ENCODE results near the gene PTPRQ.
"Not testable (repeated sequence)": the region's sequence is repeated elsewhere in the genome, so short reads cannot be mapped to it uniquely, and the experiment has no call there.

The PTPRQ gene

GRCh38 chr12:80634903-80635302 lies 190.9 kb downstream of the PTPRQ start:
- in situ Hi-C loops (cut with MboI; ENCODE audit: low sequenced_read_pairs), result no loop called here

- in situ Hi-C loops (cut with MboI; ENCODE audit: low sequenced_read_pairs), result no loop called here
These were observed 192.8 kb downstream of the PTPRQ start for GRCh38 chr12:80636832-80637231.

- in situ Hi-C loops (cut with MboI; ENCODE audit: low sequenced_read_pairs), result no loop called here
These were observed 197.9 kb downstream of the PTPRQ start for GRCh38 chr12:80641936-80642335.

- in situ Hi-C loops (cut with MboI; ENCODE audit: low sequenced_read_pairs), result no loop called here
These were observed 199.9 kb downstream of the PTPRQ start for GRCh38 chr12:80643961-80644360.

- in situ Hi-C loops (cut with MboI; ENCODE audit: low sequenced_read_pairs), result no loop called here
These were observed 204.8 kb downstream of the PTPRQ start for GRCh38 chr12:80648881-80649280.

- in situ Hi-C loops (cut with MboI; ENCODE audit: low sequenced_read_pairs), result no loop called here
These were observed 211.7 kb downstream of the PTPRQ start for GRCh38 chr12:80655751-80656150.

GRCh38 chr12:80659512-80660063 lies 215.6 kb downstream of the PTPRQ start:
- in situ Hi-C loops (cut with MboI; ENCODE audit: low sequenced_read_pairs), result no loop called here

GRCh38 chr12:80662586-80662985 lies 218.6 kb downstream of the PTPRQ start:
- in situ Hi-C loops (cut with MboI; ENCODE audit: low sequenced_read_pairs), result no loop called here

- in situ Hi-C loops (cut with MboI; ENCODE audit: low sequenced_read_pairs), result no loop called here
These were observed 226.2 kb downstream of the PTPRQ start for GRCh38 chr12:80670214-80670613.

- in situ Hi-C loops (cut with MboI; ENCODE audit: low sequenced_read_pairs), result not testable (repeated sequence)
These were observed 232.1 kb downstream of the PTPRQ start for GRCh38 chr12:80676042-80676636.

- in situ Hi-C loops (cut with MboI; ENCODE audit: low sequenced_read_pairs), result no loop called here
These were observed 232.8 kb downstream of the PTPRQ start for GRCh38 chr12:80676856-80677255.

GRCh38 chr12:80677994-80678393 lies 234.0 kb downstream of the PTPRQ start:
- in situ Hi-C loops (cut with MboI; ENCODE audit: low sequenced_read_pairs), result no loop called here

- in situ Hi-C loops (cut with MboI; ENCODE audit: low sequenced_read_pairs), result no loop called here
These were observed 235.5 kb downstream of the PTPRQ start for GRCh38 chr12:80679346-80680131.

- in situ Hi-C loops (cut with MboI; ENCODE audit: low sequenced_read_pairs), result no loop called here
These were observed 237.3 kb downstream of the PTPRQ start for GRCh38 chr12:80681287-80681686.

- in situ Hi-C loops (cut with MboI; ENCODE audit: low sequenced_read_pairs), result no loop called here
These were observed 237.8 kb downstream of the PTPRQ start for GRCh38 chr12:80681786-80682185.

GRCh38 chr12:80684077-80684495 lies 240.1 kb downstream of the PTPRQ start:
- in situ Hi-C loops (cut with MboI; ENCODE audit: low sequenced_read_pairs), result no loop called here

- in situ Hi-C loops (cut with MboI; ENCODE audit: low sequenced_read_pairs), result no loop called here
These were observed 246.1 kb downstream of the PTPRQ start for GRCh38 chr12:80690090-80690489.

- in situ Hi-C loops (cut with MboI; ENCODE audit: low sequenced_read_pairs), result no loop called here
These were observed 246.5 kb downstream of the PTPRQ start for GRCh38 chr12:80690513-80690912.

- in situ Hi-C loops (cut with MboI; ENCODE audit: low sequenced_read_pairs), result no loop called here
These were observed 248.1 kb downstream of the PTPRQ start for GRCh38 chr12:80692114-80692513.

- in situ Hi-C loops (cut with MboI; ENCODE audit: low sequenced_read_pairs), result no loop called here
These were observed 253.3 kb downstream of the PTPRQ start for GRCh38 chr12:80697270-80697887.

- in situ Hi-C loops (cut with MboI; ENCODE audit: low sequenced_read_pairs), result no loop called here
These were observed 254.2 kb downstream of the PTPRQ start for GRCh38 chr12:80698256-80698655.
